ENCODE results near the gene PBX1.

Gene PBX1

GRCh38 chr1:164783778-164784555, 225.0 kb downstream of the PBX1 start:
- Histone ChIP-seq H3K27me3 (ENCODE audit: low read depth, low read length) (peaks cover 34% of the 10 kb centered on the region), H3K9me3 (ENCODE audit: insufficient read depth, low read length) (no peaks in the 10 kb centered on the region), H4K20me1 (ENCODE audit: insufficient read depth, low read length) (no peaks in the 10 kb centered on the region), H3K4me2 (ENCODE audit: low read length) (no peak overlapping the region), H3K4me3 (ENCODE audit: low read length) (no peak overlapping the region), H2AFZ (ENCODE audit: low read depth, low read length) (no peak overlapping the region), H3K27ac (ENCODE audit: low read length) (no peak overlapping the region), H3K9ac (ENCODE audit: low read length) (no peak overlapping the region), H3K36me3 (replicated peaks; ENCODE audit: low read depth, low read length) (no peaks in the 10 kb centered on the region), H3K4me1 (ENCODE audit: low read length) (no peaks in the 10 kb centered on the region), H3K79me2 (ENCODE audit: low read length) (no peaks in the 10 kb centered on the region)
- no peak for TF ChIP-seq EZH2phosphoT487 (IDR thresholded peaks at IDR 0.05; ENCODE audit: low read depth)
- TF ChIP-seq, protein P1, sequence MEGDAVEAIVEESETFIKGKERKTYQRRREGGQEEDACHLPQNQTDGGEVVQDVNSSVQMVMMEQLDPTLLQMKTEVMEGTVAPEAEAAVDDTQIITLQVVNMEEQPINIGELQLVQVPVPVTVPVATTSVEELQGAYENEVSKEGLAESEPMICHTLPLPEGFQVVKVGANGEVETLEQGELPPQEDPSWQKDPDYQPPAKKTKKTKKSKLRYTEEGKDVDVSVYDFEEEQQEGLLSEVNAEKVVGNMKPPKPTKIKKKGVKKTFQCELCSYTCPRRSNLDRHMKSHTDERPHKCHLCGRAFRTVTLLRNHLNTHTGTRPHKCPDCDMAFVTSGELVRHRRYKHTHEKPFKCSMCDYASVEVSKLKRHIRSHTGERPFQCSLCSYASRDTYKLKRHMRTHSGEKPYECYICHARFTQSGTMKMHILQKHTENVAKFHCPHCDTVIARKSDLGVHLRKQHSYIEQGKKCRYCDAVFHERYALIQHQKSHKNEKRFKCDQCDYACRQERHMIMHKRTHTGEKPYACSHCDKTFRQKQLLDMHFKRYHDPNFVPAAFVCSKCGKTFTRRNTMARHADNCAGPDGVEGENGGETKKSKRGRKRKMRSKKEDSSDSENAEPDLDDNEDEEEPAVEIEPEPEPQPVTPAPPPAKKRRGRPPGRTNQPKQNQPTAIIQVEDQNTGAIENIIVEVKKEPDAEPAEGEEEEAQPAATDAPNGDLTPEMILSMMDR (IDR thresholded peaks at IDR 0.05; ENCODE audit: low read depth, low read length) = no peak

DNA sequence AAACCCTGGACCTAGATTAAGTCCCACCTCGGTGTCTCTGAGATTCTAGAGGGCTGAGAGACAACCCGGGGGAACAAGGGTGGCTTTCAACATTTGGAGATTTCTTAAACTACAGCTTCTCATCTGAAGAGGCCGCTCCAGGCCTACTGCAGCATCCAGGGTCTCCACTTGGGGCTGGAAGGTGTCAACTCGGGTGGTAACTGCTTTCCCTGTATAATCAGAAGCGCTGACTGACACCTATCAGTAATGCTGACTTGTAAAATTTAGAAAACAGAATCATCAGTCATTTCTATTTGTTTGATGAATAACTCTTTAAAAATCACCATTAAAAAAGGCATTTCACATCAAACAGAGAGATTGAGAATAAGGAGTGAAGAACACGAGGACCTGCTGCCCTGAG, 226.0 kb downstream of the PBX1 start:
- no peaks in the 10 kb centered on the region for H3K79me2 ChIP-seq (ENCODE audit: low read length)
- no peak overlapping the region for H3K9ac ChIP-seq (ENCODE audit: low read length)
- H3K27me3 ChIP-seq (ENCODE audit: low read depth, low read length) = peaks cover 41% of the 10 kb centered on the region
- no peak overlapping the region for H3K4me3 ChIP-seq (ENCODE audit: low read length)
- TF ChIP-seq, protein P1 (IDR thresholded peaks at IDR 0.05; ENCODE audit: low read depth, low read length) = no peak
- no peak for TF ChIP-seq EZH2phosphoT487 (IDR thresholded peaks at IDR 0.05; ENCODE audit: low read depth)
- H2AFZ ChIP-seq (ENCODE audit: low read depth, low read length) = no peak overlapping the region
- H3K36me3 ChIP-seq (replicated peaks; ENCODE audit: low read depth, low read length) = no peaks in the 10 kb centered on the region
- no peaks in the 10 kb centered on the region for H4K20me1 ChIP-seq (ENCODE audit: insufficient read depth, low read length)
- H3K27ac ChIP-seq (ENCODE audit: low read length) = no peak overlapping the region
- no peaks in the 10 kb centered on the region for H3K4me1 ChIP-seq (ENCODE audit: low read length)
- no peak overlapping the region for H3K4me2 ChIP-seq (ENCODE audit: low read length)
- H3K9me3 ChIP-seq (ENCODE audit: insufficient read depth, low read length) = no peaks in the 10 kb centered on the region

- H3K4me3 ChIP-seq (ENCODE audit: low read length) = no peak overlapping the region
- TF ChIP-seq, protein P1 (IDR thresholded peaks at IDR 0.05; ENCODE audit: low read depth, low read length) = no peak
- TF ChIP-seq EZH2phosphoT487 (IDR thresholded peaks at IDR 0.05; ENCODE audit: low read depth) = no peak
- H3K9me3 ChIP-seq (ENCODE audit: insufficient read depth, low read length) = no peaks in the 10 kb centered on the region
- H3K36me3 ChIP-seq (replicated peaks; ENCODE audit: low read depth, low read length) = no peaks in the 10 kb centered on the region
- H3K4me2 ChIP-seq (ENCODE audit: low read length) = no peak overlapping the region
- H3K27ac ChIP-seq (ENCODE audit: low read length) = no peak overlapping the region
- H2AFZ ChIP-seq (ENCODE audit: low read depth, low read length) = no peak overlapping the region
- H3K9ac ChIP-seq (ENCODE audit: low read length) = no peak overlapping the region
- peaks cover 38% of the 10 kb centered on the region for H3K27me3 ChIP-seq (ENCODE audit: low read depth, low read length)
- H3K4me1 ChIP-seq (ENCODE audit: low read length) = no peaks in the 10 kb centered on the region
- no peaks in the 10 kb centered on the region for H4K20me1 ChIP-seq (ENCODE audit: insufficient read depth, low read length)
- no peaks in the 10 kb centered on the region for H3K79me2 ChIP-seq (ENCODE audit: low read length)
These were observed 227.0 kb downstream of the PBX1 start for GRCh38 chr1:164785841-164786534.

Data from OCI-LY3 (cell line).